ENCODE results near the gene SND1.

SND1 gene

GRCh38 chr7:127937066-127937680 is 285.2 kb downstream of the SND1 start:
- no peak for DNase-seq (ENCODE audit: low read depth)
- H3K4me3 ChIP-seq (ENCODE audit: low read length) = no peak overlapping the region
- no peak for TF ChIP-seq CTCF (conservative IDR thresholded peaks at IDR 0.05; ENCODE audit: low read length)

GRCh38 chr7:127938588-127938987 is 286.6 kb downstream of the SND1 start:
- DNase-seq (ENCODE audit: low read depth) = peak; percentile 87
- no peak overlapping the region for H3K4me3 ChIP-seq (ENCODE audit: low read length)
- peak; percentile 26 for TF ChIP-seq CTCF (conservative IDR thresholded peaks at IDR 0.05; ENCODE audit: low read length)

- TF ChIP-seq CTCF (conservative IDR thresholded peaks at IDR 0.05; ENCODE audit: low read length) = no peak
- DNase-seq (ENCODE audit: low read depth) = peak; percentile 86
- no peak overlapping the region for H3K4me3 ChIP-seq (ENCODE audit: low read length)
Measured at GRCh38 chr7:127940381-127941160, 288.6 kb downstream of the SND1 start.

- no peak for DNase-seq (ENCODE audit: low read depth)
- TF ChIP-seq CTCF (conservative IDR thresholded peaks at IDR 0.05; ENCODE audit: low read length) = no peak
- H3K4me3 ChIP-seq (ENCODE audit: low read length) = no peak overlapping the region
Measured at GRCh38 chr7:127941476-127942210, 289.6 kb downstream of the SND1 start.

- DNase-seq (ENCODE audit: low read depth) = peak; percentile 30
- H3K4me3 ChIP-seq (ENCODE audit: low read length) = no peak overlapping the region
- TF ChIP-seq CTCF (conservative IDR thresholded peaks at IDR 0.05; ENCODE audit: low read length) = no peak
Measured at GRCh38 chr7:127943541-127944521, 291.8 kb downstream of the SND1 start.

GRCh38 chr7:127946111-127946510 is 294.1 kb downstream of the SND1 start:
- no peak for DNase-seq (ENCODE audit: low read depth)
- no peak for TF ChIP-seq CTCF (conservative IDR thresholded peaks at IDR 0.05; ENCODE audit: low read length)
- no peak overlapping the region for H3K4me3 ChIP-seq (ENCODE audit: low read length)
